ENCODE results near the gene ABCC3.
A peak's percentile ranks its signal among the peaks of the same experiment; 100 is the strongest.
"Not testable (repeated sequence)": the region's sequence is repeated elsewhere in the genome, so short reads cannot be mapped to it uniquely, and the experiment has no call there.

ABCC3 gene

DNA sequence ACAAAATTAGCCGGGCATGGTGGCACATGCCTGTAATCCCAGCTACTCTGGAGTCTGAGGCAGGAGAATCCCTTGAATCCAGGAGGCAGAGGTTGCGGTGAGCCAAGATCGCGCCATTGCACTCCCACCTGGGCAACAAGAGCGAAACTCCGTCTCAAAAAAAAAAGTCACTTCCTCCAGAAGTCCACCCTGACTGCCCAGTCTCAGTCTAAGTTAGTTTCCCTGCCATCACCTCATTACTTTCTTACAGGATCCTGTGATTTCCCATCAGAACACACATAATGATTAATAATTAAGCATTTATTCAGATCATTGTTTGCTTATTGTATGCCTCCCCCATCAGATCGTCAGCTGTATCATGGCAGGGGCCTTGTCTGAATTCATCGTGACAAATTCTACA lies 31.6 kb downstream of the ABCC3 start:
- no peak for DNase-seq (ENCODE audit: low spot score)

- DNase-seq (ENCODE audit: low spot score), result no peak
Observed at GRCh38 chr17:50667259-50668024, 32.8 kb downstream of the ABCC3 start.

DNA sequence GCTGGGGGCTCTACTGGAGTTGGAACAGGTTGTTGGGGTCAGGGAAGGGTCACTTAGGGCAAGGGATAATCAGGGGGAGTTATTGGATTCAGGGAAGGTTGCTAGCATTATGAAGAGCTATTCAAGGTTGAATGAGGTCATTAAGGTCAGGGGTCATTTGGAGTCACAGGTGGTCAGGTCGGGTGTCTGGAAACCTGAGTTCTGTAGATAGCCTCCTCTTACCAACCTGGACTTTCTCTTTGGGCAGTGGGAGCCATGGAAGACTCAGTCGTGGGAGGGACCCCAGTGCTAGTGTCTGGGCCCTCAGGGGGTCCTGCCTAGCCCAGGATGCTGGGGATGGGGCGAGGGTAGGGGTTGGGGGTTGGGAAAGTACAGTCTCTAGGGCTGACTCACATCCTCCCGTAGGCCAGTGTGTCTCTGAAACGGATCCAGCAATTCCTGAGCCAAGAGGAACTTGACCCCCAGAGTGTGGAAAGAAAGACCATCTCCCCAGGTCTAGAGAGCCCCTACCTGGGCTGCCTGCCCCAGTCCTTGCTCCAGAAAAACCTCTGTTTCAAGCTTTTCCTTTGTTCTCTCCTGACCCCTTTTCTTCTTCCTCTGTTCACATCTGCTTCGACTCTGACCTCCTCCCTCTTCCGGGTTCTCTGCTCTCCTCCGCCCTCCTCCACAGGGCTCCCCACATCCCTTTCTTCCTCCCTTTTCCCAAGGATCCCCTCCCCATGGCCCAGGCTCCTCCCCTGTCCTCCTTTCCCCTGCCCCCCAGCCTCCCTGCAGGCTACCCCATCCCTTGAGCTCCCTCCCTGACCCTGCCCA lies 33.5 kb downstream of the ABCC3 start:
- peak; percentile 59 for DNase-seq (ENCODE audit: low spot score)

- DNase-seq (ENCODE audit: low spot score), result no peak
Observed at GRCh38 chr17:50668838-50669581, 34.3 kb downstream of the ABCC3 start.

DNA sequence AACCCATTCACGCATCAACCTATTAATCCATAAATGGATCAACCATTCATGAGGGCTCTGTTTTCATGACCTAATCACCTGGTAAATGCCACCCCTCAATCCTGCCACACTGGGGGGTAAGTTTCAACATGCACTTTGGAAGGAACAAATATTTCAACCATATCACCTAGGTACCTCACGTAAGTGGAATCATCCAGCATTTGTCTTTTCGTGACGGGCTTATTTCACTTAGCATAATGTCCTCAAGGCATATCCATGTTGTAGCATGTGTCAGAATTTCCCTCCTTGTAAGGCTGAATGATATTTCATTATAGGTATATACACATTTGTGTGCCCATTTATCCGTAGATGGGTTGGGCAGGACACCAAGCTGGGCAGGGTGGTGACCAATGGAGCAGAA lies 37.4 kb downstream of the ABCC3 start:
- no peak for DNase-seq (ENCODE audit: low spot score)

DNA sequence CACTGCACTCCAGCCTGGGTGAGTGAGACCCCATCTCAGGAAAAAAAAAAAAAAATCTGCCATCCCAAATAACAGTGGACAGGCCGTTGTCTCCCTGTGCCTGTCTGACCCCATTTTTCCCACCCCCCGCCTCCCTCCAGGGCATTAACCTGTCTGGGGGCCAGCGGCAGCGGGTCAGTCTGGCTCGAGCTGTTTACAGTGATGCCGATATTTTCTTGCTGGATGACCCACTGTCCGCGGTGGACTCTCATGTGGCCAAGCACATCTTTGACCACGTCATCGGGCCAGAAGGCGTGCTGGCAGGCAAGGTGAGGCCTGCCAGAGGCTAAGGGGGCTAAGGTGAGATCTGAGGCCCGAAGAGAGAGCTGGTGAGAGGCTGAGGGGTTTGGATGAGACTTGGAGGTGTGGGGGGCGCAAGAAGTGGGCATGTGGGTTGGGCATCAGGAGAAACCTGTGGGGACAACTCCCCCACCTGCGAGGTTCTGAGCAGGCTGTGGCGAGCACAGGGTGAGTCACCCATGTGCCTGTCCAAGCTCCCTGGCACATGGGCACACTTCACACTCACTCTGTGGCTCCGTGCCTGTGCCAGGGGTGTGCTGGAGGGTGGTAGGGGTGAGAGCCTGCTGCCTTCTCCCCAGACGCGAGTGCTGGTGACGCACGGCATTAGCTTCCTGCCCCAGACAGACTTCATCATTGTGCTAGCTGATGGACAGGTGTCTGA lies 38.3 kb downstream of the ABCC3 start:
- DNase-seq (ENCODE audit: low spot score), result no peak

DNA sequence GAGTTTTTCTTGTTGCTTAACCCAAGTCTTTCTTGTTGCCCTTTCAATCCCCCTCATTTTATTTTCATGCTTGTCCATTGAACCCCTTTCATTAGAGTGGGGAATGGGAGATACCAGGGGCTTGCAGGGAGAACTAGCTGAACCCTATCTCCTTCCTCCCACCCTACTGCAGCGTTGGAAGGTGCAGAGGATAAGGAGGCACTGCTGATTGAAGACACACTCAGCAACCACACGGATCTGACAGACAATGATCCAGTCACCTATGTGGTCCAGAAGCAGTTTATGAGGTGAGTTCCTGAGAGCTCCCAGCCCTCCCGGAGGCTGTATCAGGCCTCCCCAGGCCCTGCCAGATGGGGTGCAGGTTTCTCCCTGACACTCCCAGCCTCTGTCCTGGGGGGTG lies 40.5 kb downstream of the ABCC3 start:
- no peak for DNase-seq (ENCODE audit: low spot score)

GRCh38 chr17:50675627-50676026 lies 40.9 kb downstream of the ABCC3 start:
- no peak for DNase-seq (ENCODE audit: low spot score)

GRCh38 chr17:50676065-50676975 lies 41.6 kb downstream of the ABCC3 start:
- no peak for DNase-seq (ENCODE audit: low spot score)

GRCh38 chr17:50677851-50678375 lies 43.2 kb downstream of the ABCC3 start:
- DNase-seq (ENCODE audit: low spot score), result no peak

- no peak for DNase-seq (ENCODE audit: low spot score)
Observed at GRCh38 chr17:50679008-50679544, 44.4 kb downstream of the ABCC3 start.

- no peak for DNase-seq (ENCODE audit: low spot score)
Observed at GRCh38 chr17:50680126-50680525, 45.4 kb downstream of the ABCC3 start.

GRCh38 chr17:50680543-50681262 lies 46.0 kb downstream of the ABCC3 start:
- DNase-seq (ENCODE audit: low spot score), result not testable (repeated sequence)

DNA sequence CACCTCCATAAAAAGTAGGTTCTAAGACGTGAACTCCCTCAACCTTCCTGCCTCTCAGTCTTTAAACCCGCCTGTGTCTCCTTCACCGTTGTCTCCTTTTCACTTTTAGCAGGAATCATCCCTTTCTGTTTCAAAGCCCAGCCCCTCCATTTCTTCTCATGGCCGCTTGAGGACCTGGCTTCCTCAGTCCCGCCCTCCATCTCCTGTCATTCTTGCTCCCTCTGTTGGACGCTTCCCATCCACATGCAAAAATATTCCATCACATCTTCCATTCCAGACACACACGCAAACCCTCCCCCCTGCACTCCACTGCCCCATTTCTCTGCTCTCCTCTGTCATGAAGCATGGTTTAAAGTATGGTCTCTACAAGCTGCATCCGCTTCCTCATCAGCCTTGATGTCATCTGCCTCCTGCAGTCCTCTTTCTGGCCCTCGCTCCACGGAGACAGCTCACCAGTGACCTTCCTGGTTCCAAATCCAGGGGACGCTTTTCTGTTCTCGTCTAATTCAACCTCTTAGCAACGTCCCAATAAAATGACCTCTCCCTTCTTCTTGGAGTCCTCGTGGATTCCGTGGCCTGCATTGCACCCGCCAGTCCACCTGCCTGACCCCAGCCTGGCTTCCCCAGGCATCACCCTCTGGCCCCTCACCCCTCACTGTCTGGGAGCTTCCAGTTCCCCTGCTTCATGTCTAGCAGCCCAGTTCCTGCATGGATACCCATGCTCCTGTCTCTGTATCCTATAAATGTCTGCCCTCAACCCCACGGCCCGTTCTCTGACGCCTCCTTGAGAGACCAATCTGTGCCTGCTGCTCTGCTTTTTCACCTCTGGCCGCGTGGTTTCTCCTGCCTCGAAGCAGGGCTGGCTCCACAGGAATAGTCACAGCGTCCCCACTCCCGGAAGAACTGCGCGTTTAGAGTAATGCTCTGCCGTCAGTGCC lies 46.9 kb downstream of the ABCC3 start:
- DNase-seq (ENCODE audit: low spot score), result peak; percentile 90

- DNase-seq (ENCODE audit: low spot score), result no peak
Observed at GRCh38 chr17:50682441-50682840, 47.8 kb downstream of the ABCC3 start.

DNA sequence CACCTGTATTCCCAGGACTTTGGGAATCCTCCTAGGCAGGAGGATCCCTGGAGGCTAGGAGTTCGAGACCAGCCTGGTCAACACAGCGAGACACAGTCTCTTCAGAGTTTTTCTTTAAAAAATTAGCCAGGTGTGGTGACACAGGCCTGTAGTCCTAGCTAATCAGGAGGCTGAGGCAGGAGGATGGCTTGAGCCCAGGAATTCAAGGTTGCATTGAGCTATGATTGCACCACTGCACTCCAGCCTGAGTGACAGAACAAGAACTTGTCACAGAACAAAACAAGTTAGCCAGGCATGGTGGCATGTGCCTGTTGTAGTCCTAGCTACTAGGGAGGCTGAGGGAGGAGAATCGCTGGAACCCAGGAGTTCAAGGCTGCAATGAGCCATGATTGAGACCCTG lies 48.3 kb downstream of the ABCC3 start:
- DNase-seq (ENCODE audit: low spot score), result no peak

- no peak for DNase-seq (ENCODE audit: low spot score)
Observed at GRCh38 chr17:50683434-50684287, 49.0 kb downstream of the ABCC3 start.

DNA sequence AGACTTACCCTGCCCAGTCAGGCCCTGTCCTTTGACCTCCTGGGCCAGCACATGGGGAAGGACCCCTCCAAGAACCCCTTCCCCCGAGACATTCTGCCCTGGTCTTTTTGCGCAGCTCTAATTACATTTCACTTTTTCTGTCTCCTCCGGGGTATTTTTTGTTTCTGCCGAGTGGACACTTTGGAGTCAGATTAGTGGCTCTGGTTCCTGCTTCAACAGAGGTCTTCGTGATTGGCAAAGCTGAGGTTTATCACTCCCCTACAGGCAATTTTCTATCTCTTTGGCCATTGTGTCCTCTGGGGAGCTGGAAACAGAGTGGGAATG lies 49.6 kb downstream of the ABCC3 start:
- DNase-seq (ENCODE audit: low spot score), result no peak
